Measurements from ENCODE around the gene LRRK1. TPM values are rescaled to one million over a fixed set of nuclear protein-coding genes. Genes with fewer than 3 reads are reported as not detected.
A peak's percentile ranks its signal among the peaks of the same experiment; 100 is the strongest.

LRRK1 gene
- total and polyA plus RNA-seq, 4 donors: 5.0 to 5.3 (median 5.2) TPM

GRCh38 chr15:101064795-101065569 lies 145.8 kb downstream of the LRRK1 start:
- H3K4me1 ChIP-seq (ENCODE audit: control insufficient read depth, insufficient read depth, low read length): peaks cover 83% of the 10 kb centered on the region
- DNase-seq (ENCODE audit: low read depth in 4 of 6, low spot score in 6 of 6): no peak
- WGBS (ENCODE audit: insufficient coverage): 94% methylated on average over 18 of the region's 19 CpGs
- H3K27me3 ChIP-seq (ENCODE audit: control insufficient read depth, insufficient read depth, low read length): no peaks in the 10 kb centered on the region
- no peak overlapping the region for H3K4me3 ChIP-seq (ENCODE audit: low read depth, low read length)
- H3K9me3 ChIP-seq (ENCODE audit: control insufficient read depth, insufficient read depth, low read length): no peaks in the 10 kb centered on the region
- peaks cover 9% of the 10 kb centered on the region for H3K36me3 ChIP-seq (ENCODE audit: control insufficient read depth, insufficient read depth, low read length)
- peak overlapping the region; percentile 74 for H3K27ac ChIP-seq (ENCODE audit: low read depth, low read length)

GRCh38 chr15:101065570-101066221 lies 146.5 kb downstream of the LRRK1 start:
- WGBS (ENCODE audit: insufficient coverage): 95% methylated on average over 24 of the region's 28 CpGs
- Histone ChIP-seq H3K27me3 (ENCODE audit: control insufficient read depth, insufficient read depth, low read length) (no peaks in the 10 kb centered on the region), H3K27ac (ENCODE audit: low read depth, low read length) (peak overlapping the region; percentile 74), H3K36me3 (ENCODE audit: control insufficient read depth, insufficient read depth, low read length) (peaks cover 9% of the 10 kb centered on the region), H3K9me3 (ENCODE audit: control insufficient read depth, insufficient read depth, low read length) (no peaks in the 10 kb centered on the region), H3K4me3 (ENCODE audit: low read depth, low read length) (no peak overlapping the region), H3K4me1 (ENCODE audit: control insufficient read depth, insufficient read depth, low read length) (peaks cover 84% of the 10 kb centered on the region)
- no peak for DNase-seq (ENCODE audit: low read depth in 4 of 6, low spot score in 6 of 6)

GRCh38 chr15:101066501-101067408 lies 147.6 kb downstream of the LRRK1 start:
- peaks cover 6% of the 10 kb centered on the region for H3K36me3 ChIP-seq (ENCODE audit: control insufficient read depth, insufficient read depth, low read length)
- DNase-seq (ENCODE audit: low read depth in 4 of 6, low spot score in 6 of 6): no peak
- H3K4me1 ChIP-seq (ENCODE audit: control insufficient read depth, insufficient read depth, low read length): peaks cover 85% of the 10 kb centered on the region
- no peak overlapping the region for H3K4me3 ChIP-seq (ENCODE audit: low read depth, low read length)
- H3K27me3 ChIP-seq (ENCODE audit: control insufficient read depth, insufficient read depth, low read length): no peaks in the 10 kb centered on the region
- 93% methylated on average over 22 of the region's 26 CpGs for WGBS (ENCODE audit: insufficient coverage)
- no peaks in the 10 kb centered on the region for H3K9me3 ChIP-seq (ENCODE audit: control insufficient read depth, insufficient read depth, low read length)
- no peak overlapping the region for H3K27ac ChIP-seq (ENCODE audit: low read depth, low read length)

- whole genome bisulfite sequencing (ENCODE audit: insufficient coverage): 69% methylated on average over 10 of the region's 14 CpGs
- DNase-seq (ENCODE audit: low read depth in 4 of 6, low spot score in 6 of 6): no peak
- peak overlapping the region; percentile 79 for H3K27ac ChIP-seq (ENCODE audit: low read depth, low read length)
- peaks cover 6% of the 10 kb centered on the region for H3K36me3 ChIP-seq (ENCODE audit: control insufficient read depth, insufficient read depth, low read length)
- H3K9me3 ChIP-seq (ENCODE audit: control insufficient read depth, insufficient read depth, low read length): no peaks in the 10 kb centered on the region
- no peak overlapping the region for H3K4me3 ChIP-seq (ENCODE audit: low read depth, low read length)
- H3K27me3 ChIP-seq (ENCODE audit: control insufficient read depth, insufficient read depth, low read length): no peaks in the 10 kb centered on the region
- peaks cover 80% of the 10 kb centered on the region for H3K4me1 ChIP-seq (ENCODE audit: control insufficient read depth, insufficient read depth, low read length)
Measured at GRCh38 chr15:101067660-101068522, 148.7 kb downstream of the LRRK1 start.

GRCh38 chr15:101068523-101068960 lies 149.4 kb downstream of the LRRK1 start:
- Histone ChIP-seq H3K27ac (ENCODE audit: low read depth, low read length) (peak overlapping the region; percentile 79), H3K4me1 (ENCODE audit: control insufficient read depth, insufficient read depth, low read length) (peaks cover 74% of the 10 kb centered on the region), H3K27me3 (ENCODE audit: control insufficient read depth, insufficient read depth, low read length) (no peaks in the 10 kb centered on the region), H3K9me3 (ENCODE audit: control insufficient read depth, insufficient read depth, low read length) (no peaks in the 10 kb centered on the region), H3K36me3 (ENCODE audit: control insufficient read depth, insufficient read depth, low read length) (peaks cover 6% of the 10 kb centered on the region), H3K4me3 (ENCODE audit: low read depth, low read length) (no peak overlapping the region)
- 61% methylated on average over 9 of the region's 11 CpGs for WGBS (ENCODE audit: insufficient coverage)
- no peak for DNase-seq (ENCODE audit: low read depth in 4 of 6, low spot score in 6 of 6)

GRCh38 chr15:101068961-101069653 lies 149.9 kb downstream of the LRRK1 start:
- peak in 2 of 6 donors; percentile 39 to 47 for DNase-seq (ENCODE audit: low read depth in 4 of 6, low spot score in 6 of 6)
- Histone ChIP-seq H3K4me1 (ENCODE audit: control insufficient read depth, insufficient read depth, low read length) (peaks cover 68% of the 10 kb centered on the region), H3K27ac (ENCODE audit: low read depth, low read length) (peak overlapping the region; percentile 79), H3K36me3 (ENCODE audit: control insufficient read depth, insufficient read depth, low read length) (peaks cover 5% of the 10 kb centered on the region), H3K27me3 (ENCODE audit: control insufficient read depth, insufficient read depth, low read length) (no peaks in the 10 kb centered on the region), H3K4me3 (ENCODE audit: low read depth, low read length) (no peak overlapping the region), H3K9me3 (ENCODE audit: control insufficient read depth, insufficient read depth, low read length) (no peaks in the 10 kb centered on the region)
- 42% methylated on average over 10 of the region's 15 CpGs for WGBS (ENCODE audit: insufficient coverage)

- peak overlapping the region; percentile 79 for H3K27ac ChIP-seq (ENCODE audit: low read depth, low read length)
- no peaks in the 10 kb centered on the region for H3K27me3 ChIP-seq (ENCODE audit: control insufficient read depth, insufficient read depth, low read length)
Measured at GRCh38 chr15:101069654-101069973, 150.5 kb downstream of the LRRK1 start.

DNA sequence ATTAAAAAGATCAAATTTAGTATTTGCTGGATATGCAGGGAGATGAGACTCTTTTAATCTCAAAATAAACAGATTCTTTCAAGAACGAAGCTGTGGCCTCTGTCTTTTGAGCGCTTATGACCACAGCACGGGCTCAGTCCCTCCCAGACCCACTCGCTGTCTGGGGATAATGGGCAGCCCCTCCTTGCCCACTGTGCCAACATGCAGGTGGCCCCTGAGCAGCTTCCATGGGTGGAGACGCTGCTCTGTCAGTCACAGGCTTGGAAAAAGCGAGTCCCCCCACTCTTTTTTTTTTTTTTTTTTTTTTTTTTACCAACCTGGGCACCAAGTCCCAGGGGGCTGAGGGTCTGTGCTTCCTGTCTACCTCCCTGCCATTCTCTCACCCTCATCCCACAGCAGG lies 150.9 kb downstream of the LRRK1 start:
- Histone ChIP-seq H3K36me3 (ENCODE audit: control insufficient read depth, insufficient read depth, low read length) (peaks cover 3% of the 10 kb centered on the region), H3K27ac (ENCODE audit: low read depth, low read length) (peak overlapping the region; percentile 79), H3K4me3 (ENCODE audit: low read depth, low read length) (no peak overlapping the region), H3K9me3 (ENCODE audit: control insufficient read depth, insufficient read depth, low read length) (no peaks in the 10 kb centered on the region), H3K27me3 (ENCODE audit: control insufficient read depth, insufficient read depth, low read length) (no peaks in the 10 kb centered on the region), H3K4me1 (ENCODE audit: control insufficient read depth, insufficient read depth, low read length) (peaks cover 59% of the 10 kb centered on the region)
- DNase-seq (ENCODE audit: low read depth in 4 of 6, low spot score in 6 of 6): no peak
- 75% methylated on average over 5 of the region's 6 CpGs for WGBS (ENCODE audit: insufficient coverage)

More at GRCh38 chr15:101069654-101069973, 150.5 kb downstream of the LRRK1 start:
- Histone ChIP-seq H3K4me3 (ENCODE audit: low read depth, low read length) (no peak overlapping the region), H3K4me1 (ENCODE audit: control insufficient read depth, insufficient read depth, low read length) (peaks cover 63% of the 10 kb centered on the region), H3K9me3 (ENCODE audit: control insufficient read depth, insufficient read depth, low read length) (no peaks in the 10 kb centered on the region), H3K36me3 (ENCODE audit: control insufficient read depth, insufficient read depth, low read length) (peaks cover 3% of the 10 kb centered on the region)
- no CpG with 5 or more reads among the region's 4 CpGs for WGBS (ENCODE audit: insufficient coverage)
- DNase-seq (ENCODE audit: low read depth in 4 of 6, low spot score in 6 of 6): no peak
